D721Med (cell line): ENCODE results near the gene SESTD1.

Experiments used
- DNase-seq: peaks from one replicate; pipeline ENCODE4 v3.0.0; 2011; ENCODE audit warnings: low spot score; ENCODE audit not compliant: insufficient read length
- FAIRE-seq: peaks from 2 replicates; lab custom pipeline; 2011; peaks lifted over from hg19 to GRCh38; lab: Jason Lieb, UNC
- CTCF ChIP-seq: IDR thresholded peaks from 2 replicates; pipeline ENCODE4 v1.5.1; 2012; ENCODE audit warnings: mild to moderate bottlenecking, control low read depth; ENCODE audit not compliant: insufficient read depth; ENCODE audit errors: missing control alignments

SESTD1 gene

GRCh38 chr2:179137200-179137759 lies 127.4 kb downstream of the SESTD1 start:
- no peak for DNase-seq
- FAIRE-seq = no peak
- TF ChIP-seq CTCF = no peak

- DNase-seq = no peak
- no peak for FAIRE-seq
- TF ChIP-seq CTCF = no peak
Measured at GRCh38 chr2:179133016-179133415, 131.6 kb downstream of the SESTD1 start.

GRCh38 chr2:179132076-179132475 lies 132.6 kb downstream of the SESTD1 start:
- no peak for TF ChIP-seq CTCF
- DNase-seq (no peak), FAIRE-seq (no peak)

GRCh38 chr2:179130560-179130959 lies 134.1 kb downstream of the SESTD1 start:
- DNase-seq (no peak), FAIRE-seq (no peak)
- TF ChIP-seq CTCF = no peak

- FAIRE-seq (peak; percentile 56), DNase-seq (no peak)
- peak; percentile 67 for TF ChIP-seq CTCF
Measured at GRCh38 chr2:179129574-179130238, 134.9 kb downstream of the SESTD1 start.

- no peak for DNase-seq
- FAIRE-seq = no peak
- TF ChIP-seq CTCF = no peak
Measured at GRCh38 chr2:179125404-179125803, 139.2 kb downstream of the SESTD1 start.

GRCh38 chr2:179124282-179124681 lies 140.3 kb downstream of the SESTD1 start:
- FAIRE-seq (no peak), DNase-seq (no peak)
- no peak for TF ChIP-seq CTCF
